ENCODE measurements around the gene ACTR2.

GRCh38 chr2:65252640-65253039 is 25.0 kb downstream of the ACTR2 start:
- TF ChIP-seq, protein P1, sequence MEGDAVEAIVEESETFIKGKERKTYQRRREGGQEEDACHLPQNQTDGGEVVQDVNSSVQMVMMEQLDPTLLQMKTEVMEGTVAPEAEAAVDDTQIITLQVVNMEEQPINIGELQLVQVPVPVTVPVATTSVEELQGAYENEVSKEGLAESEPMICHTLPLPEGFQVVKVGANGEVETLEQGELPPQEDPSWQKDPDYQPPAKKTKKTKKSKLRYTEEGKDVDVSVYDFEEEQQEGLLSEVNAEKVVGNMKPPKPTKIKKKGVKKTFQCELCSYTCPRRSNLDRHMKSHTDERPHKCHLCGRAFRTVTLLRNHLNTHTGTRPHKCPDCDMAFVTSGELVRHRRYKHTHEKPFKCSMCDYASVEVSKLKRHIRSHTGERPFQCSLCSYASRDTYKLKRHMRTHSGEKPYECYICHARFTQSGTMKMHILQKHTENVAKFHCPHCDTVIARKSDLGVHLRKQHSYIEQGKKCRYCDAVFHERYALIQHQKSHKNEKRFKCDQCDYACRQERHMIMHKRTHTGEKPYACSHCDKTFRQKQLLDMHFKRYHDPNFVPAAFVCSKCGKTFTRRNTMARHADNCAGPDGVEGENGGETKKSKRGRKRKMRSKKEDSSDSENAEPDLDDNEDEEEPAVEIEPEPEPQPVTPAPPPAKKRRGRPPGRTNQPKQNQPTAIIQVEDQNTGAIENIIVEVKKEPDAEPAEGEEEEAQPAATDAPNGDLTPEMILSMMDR (IDR thresholded peaks at IDR 0.05) = no peak
- no peak for TF ChIP-seq POLR2AphosphoS5 (IDR thresholded peaks at IDR 0.05)
